IMR-90 (cell line): ENCODE data around the gene RETN. TPM values are rescaled to one million over a fixed set of nuclear protein-coding genes. Genes with fewer than 3 reads are reported as not detected.
A peak's percentile ranks its signal among the peaks of the same experiment; 100 is the strongest.

ENCODE experiments used
- ATAC-seq: fragments of 200-7000 bp; cut with Tn5 transposase; 2 replicates; pipeline ENCODE4 v1.9.1; 2020; ENCODE audit warnings: low read depth, mild to moderate bottlenecking, moderate library complexity
- BruUV-seq: library from RNA; stranded (reverse); fragments of 400-500 nt; replicated peaks from 2 replicates; lab custom pipeline; 2021; lab: Mats Ljungman, UMichigan
- CTCF ChIA-PET: fragments of 300-600 bp; formaldehyde crosslinking; extraction: SDS; loops from one replicate; lab custom pipeline; 2021; ENCODE audit warnings: antibody characterized with exemption; lab: Yijun Ruan, JAX
- POLR2A ChIA-PET: fragments of 300-600 bp; sonication (Branson Sonifier 250); formaldehyde crosslinking; loops from one replicate; lab custom pipeline; 2022; ENCODE audit warnings: antibody characterized with exemption; ENCODE audit not compliant: unreplicated experiment; lab: Charles Lee
- DNase-seq: peaks from one replicate; pipeline ENCODE4 v3.0.0; 2013
- H2AFZ ChIP-seq: replicated peaks from 2 replicates; pipeline ENCODE3; 2013; ENCODE audit warnings: low read length, mild to moderate bottlenecking; ENCODE audit not compliant: poor library complexity
- H2AK5ac ChIP-seq: 2 replicates; pipeline ENCODE4 v1.6.1; 2013; ENCODE audit warnings: low read depth, low read length, inconsistent platforms
- H2AK9ac ChIP-seq: replicated peaks from 2 replicates; pipeline ENCODE3; 2013; ENCODE audit warnings: mild to moderate bottlenecking, low read depth, low read length, moderate library complexity; ENCODE audit not compliant: poor library complexity
- H2BK120ac ChIP-seq: 2 replicates; pipeline ENCODE4 v1.6.1; 2013; ENCODE audit warnings: low read depth, low read length, inconsistent platforms
- H2BK15ac ChIP-seq: 3 replicates; pipeline ENCODE4 v1.6.1; 2013; ENCODE audit warnings: low read depth, low read length, inconsistent platforms
- H2BK20ac ChIP-seq: 2 replicates; pipeline ENCODE4 v1.6.1; 2013; ENCODE audit warnings: low read depth, mild to moderate bottlenecking, inconsistent platforms, low read length, moderate library complexity
- H2BK5ac ChIP-seq: 2 replicates; pipeline ENCODE4 v1.6.1; 2013; ENCODE audit warnings: mild to moderate bottlenecking, low read depth, low read length, inconsistent platforms; ENCODE audit not compliant: poor library complexity, severe bottlenecking
- H3K14ac ChIP-seq: replicated peaks from 2 replicates; pipeline ENCODE4 v1.6.1; 2013; ENCODE audit warnings: low read depth, low read length, inconsistent platforms
- H3K18ac ChIP-seq: 2 replicates; pipeline ENCODE4 v1.6.1; 2013; ENCODE audit warnings: low read depth, low read length, control low read depth
- H3K23ac ChIP-seq: 2 replicates; pipeline ENCODE4 v1.6.1; 2013; ENCODE audit warnings: low read depth, low read length, inconsistent platforms
- H3K27ac ChIP-seq: 2 replicates; pipeline ENCODE4 v1.5.1; 2013; ENCODE audit warnings: mild to moderate bottlenecking, control low read depth, low read length; ENCODE audit not compliant: insufficient read depth
- H3K27me3 ChIP-seq: 2 replicates; pipeline ENCODE4 v1.6.1; 2013; ENCODE audit warnings: low read length; ENCODE audit not compliant: control insufficient read depth, insufficient read depth
- H3K36me3 ChIP-seq: 2 replicates; pipeline ENCODE4 v1.6.1; 2013; ENCODE audit warnings: low read length, mixed read lengths; ENCODE audit not compliant: control insufficient read depth, insufficient read depth
- H3K4ac ChIP-seq: 2 replicates; pipeline ENCODE4 v1.6.1; 2013; ENCODE audit warnings: low read depth, low read length, inconsistent platforms
- H3K4me1 ChIP-seq: 2 replicates; pipeline ENCODE4 v1.6.1; 2013; ENCODE audit warnings: low read length, mixed read lengths; ENCODE audit not compliant: control insufficient read depth, insufficient read depth
- H3K4me2 ChIP-seq: 2 replicates; pipeline ENCODE4 v1.6.1; 2013; ENCODE audit warnings: low read depth, mild to moderate bottlenecking, control low read depth, low read length, moderate library complexity
- H3K4me3 ChIP-seq: 2 replicates; pipeline ENCODE4 v1.5.1; 2013; ENCODE audit warnings: low read depth, mild to moderate bottlenecking, control low read depth, low read length, moderate library complexity; ENCODE audit not compliant: insufficient read depth
- H3K56ac ChIP-seq: 2 replicates; pipeline ENCODE4 v1.6.1; 2013; ENCODE audit warnings: low read length, inconsistent platforms; ENCODE audit not compliant: insufficient read depth; ENCODE audit errors: extremely low read depth
- H3K79me1 ChIP-seq, 2 experiments: 2 replicates each; pipeline ENCODE4 v1.6.1; 2013; ENCODE audit warnings: low read length in 2 of 2, inconsistent platforms in 1 of 2, low read depth in 1 of 2
- H3K9ac ChIP-seq: 2 replicates; pipeline ENCODE4 v1.6.1; 2013; ENCODE audit warnings: low read depth, low read length, control low read depth
- H3K9me1 ChIP-seq: 2 replicates; pipeline ENCODE4 v1.6.1; 2013; ENCODE audit warnings: low read length, inconsistent platforms; ENCODE audit not compliant: insufficient read depth
- H3K9me3 ChIP-seq: 2 replicates; pipeline ENCODE4 v1.6.1; 2013; ENCODE audit warnings: low read length; ENCODE audit not compliant: control insufficient read depth, insufficient read depth
- H4K20me1 ChIP-seq: 2 replicates; pipeline ENCODE4 v1.6.1; 2013; ENCODE audit warnings: low read length, inconsistent platforms; ENCODE audit not compliant: insufficient read depth
- H4K5ac ChIP-seq: 2 replicates; pipeline ENCODE4 v1.6.1; 2013; ENCODE audit warnings: mild to moderate bottlenecking, low read depth, low read length, control low read depth
- H4K8ac ChIP-seq, 2 experiments: 2 replicates each; pipeline ENCODE4 v1.6.1; 2013; ENCODE audit warnings: low read depth in 2 of 2, low read length in 2 of 2, control low read depth in 1 of 2, inconsistent platforms in 1 of 2
- H4K91ac ChIP-seq: 2 replicates; pipeline ENCODE4 v1.6.1; 2013; ENCODE audit warnings: low read depth, low read length, inconsistent platforms; ENCODE audit not compliant: insufficient read depth
- CHD1 ChIP-seq: IDR thresholded peaks from 2 replicates; pipeline ENCODE4 v1.6.1; 2012; ENCODE audit warnings: low read depth, low read length, improper control_type of control experiment
- FOS ChIP-seq: fragments of 150-350 bp; IDR thresholded peaks from 2 replicates; pipeline ENCODE4 v1.6.1; 2016; ENCODE audit warnings: low read depth, low read length
- MAFK ChIP-seq: IDR thresholded peaks from 2 replicates; pipeline ENCODE4 v1.6.1; 2012; ENCODE audit warnings: low read depth, low read length, improper control_type of control experiment
- MAZ ChIP-seq: IDR thresholded peaks from 2 replicates; pipeline ENCODE4 v1.6.1; 2012; ENCODE audit warnings: low read depth, mild to moderate bottlenecking, low read length, improper control_type of control experiment, moderate library complexity, borderline replicate concordance
- MXI1 ChIP-seq: IDR thresholded peaks from 2 replicates; pipeline ENCODE4 v1.6.1; 2012; ENCODE audit warnings: low read depth, mild to moderate bottlenecking, low read length, moderate library complexity, borderline replicate concordance
- POLR2A ChIP-seq: IDR thresholded peaks from 2 replicates; pipeline ENCODE4 v1.6.1; 2012; ENCODE audit warnings: mild to moderate bottlenecking, low read depth, low read length
- RCOR1 ChIP-seq: IDR thresholded peaks from 2 replicates; pipeline ENCODE4 v1.6.1; 2012; ENCODE audit warnings: mild to moderate bottlenecking, low read length, improper control_type of control experiment; ENCODE audit not compliant: insufficient replicate concordance
- RFX5 ChIP-seq: IDR thresholded peaks from 2 replicates; pipeline ENCODE4 v1.8.0; 2012; ENCODE audit warnings: low read depth, mild to moderate bottlenecking, low read length, moderate library complexity
- SMC3 ChIP-seq: fragments of 150-350 bp; IDR thresholded peaks from 2 replicates; pipeline ENCODE4 v1.6.1; 2016; ENCODE audit warnings: low read depth, mild to moderate bottlenecking, antibody characterized with exemption, low read length, moderate library complexity
- WGBS, 2 experiments: methylation state at CpG; one replicate each; pipeline versions ENCODE4 v1.1.5 to v1.1.7; 2013; ENCODE audit warnings: missing lambda C conversion rate in 2 of 2; ENCODE audit not compliant: insufficient read length in 1 of 2; ENCODE audit errors: extremely low coverage in 2 of 2; 5-methylcytosine and 5-hydroxymethylcytosine counted together
- dilution Hi-C: fragments of 300-500 bp; cut with HindIII; formaldehyde crosslinking; loops from one replicate; pipeline ENCODE4 v1.14.3; 2018; ENCODE audit warnings: low sequenced_read_pairs; ENCODE audit not compliant: unreplicated experiment
- in situ Hi-C: fragments of 300-500 bp; cut with MboI; formaldehyde crosslinking; loops from 3 replicates; pipeline ENCODE4 v1.14.3; 2019; ENCODE audit warnings: low sequenced_read_pairs, inconsistent platforms, mixed read lengths
- intact Hi-C: fragments of 100-400 bp; cut with micrococcal nuclease; formaldehyde crosslinking; loops from 2 replicates; pipeline ENCODE4 v1.10.0; 2022
- polyA plus RNA-seq, 3 experiments: library from polyadenylated mRNA; depleted of rRNA; stranded (reverse); fragments of >200 nt; gene quantifications; 2 replicates each; pipeline ENCODE4 v1.2.3, GENCODE V29; 2012; ENCODE audit warnings: low replicate concordance in 1 of 3
- total RNA-seq: library from RNA; depleted of rRNA; stranded (reverse); fragments of >200 nt; gene quantifications from 2 replicates; pipeline ENCODE4 v1.2.3, GENCODE V29; 2012
- TF ChIP-seq, protein P1 (sequence below): fragments of 150-350 bp; IDR thresholded peaks from 2 replicates; pipeline ENCODE4 v1.6.1; 2016; ENCODE audit warnings: low read depth, mild to moderate bottlenecking, low read length, moderate library complexity, borderline replicate concordance
- TF ChIP-seq, protein P2 (sequence below): fragments of 150-350 bp; IDR thresholded peaks from 2 replicates; pipeline ENCODE4 v1.6.1; 2017; ENCODE audit warnings: mild to moderate bottlenecking, antibody characterized with exemption, low read length, low read depth

The RETN gene
- total and polyA plus RNA-seq, 2 of the 4 experiments (the other 2 are of a cell fraction) = not detected

DNA sequence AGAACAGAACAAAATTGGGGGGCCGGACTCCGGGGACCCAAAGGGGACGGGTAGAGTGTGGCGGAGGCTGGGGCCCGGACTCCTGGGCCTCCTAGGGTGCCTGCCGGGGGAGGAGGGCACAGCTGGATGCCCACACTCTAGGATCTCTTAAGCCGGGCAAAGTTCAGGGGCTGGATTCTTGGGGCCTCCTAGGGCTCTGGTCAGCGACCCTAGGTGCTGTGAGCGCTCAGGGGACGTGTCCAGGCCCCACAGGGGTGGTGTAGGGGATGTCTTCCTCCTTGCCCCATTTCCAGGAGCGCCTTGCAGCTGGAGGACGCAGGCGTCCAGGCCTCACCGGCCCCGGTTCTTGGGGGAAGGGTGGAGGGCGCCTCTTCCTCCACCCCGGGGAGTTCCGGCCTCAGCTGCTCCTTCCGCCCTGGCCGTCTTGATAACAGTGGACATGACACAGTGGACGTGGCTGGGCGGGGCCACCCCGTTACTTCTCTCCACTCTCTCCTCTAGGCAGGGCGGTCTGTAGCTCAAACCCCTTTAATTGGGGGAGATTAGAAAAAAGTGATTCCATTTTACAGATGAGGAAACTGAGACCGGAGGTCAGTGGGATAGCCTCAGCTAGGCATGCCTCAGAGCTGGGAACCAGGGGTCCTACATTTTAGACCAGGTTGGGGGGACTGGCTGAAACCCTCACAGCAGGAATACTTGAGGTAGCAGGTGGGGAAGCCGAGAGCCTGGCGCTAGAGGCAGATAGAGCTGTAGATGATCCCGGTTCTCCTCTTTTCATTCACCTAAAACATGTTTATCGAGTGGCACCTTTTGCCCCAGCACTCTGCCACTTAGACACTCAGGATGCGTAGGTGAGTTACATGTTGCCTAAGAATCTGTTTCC is 31.2 kb upstream of the RETN start:
- Histone ChIP-seq H3K9me3 (no peaks in the 10 kb centered on the region), H4K5ac (peak overlapping the region; percentile 36; the same call in 1 of the 2 replicates), H3K4me1 (no peaks in the 10 kb centered on the region), H3K23ac (no peak overlapping the region), H3K36me3 (no peaks in the 10 kb centered on the region; the same call in 1 of the 2 replicates), H2AK9ac (peak overlapping the region; percentile 81), H3K9me1 (peaks cover 12% of the 10 kb centered on the region), H2AFZ (peak overlapping the region; percentile 71), H4K8ac (peak overlapping the region; percentile 50 to 62; a peak in 3 of 4 replicates), H3K14ac (no peak overlapping the region), H3K27me3 (peaks cover 14% of the 10 kb centered on the region; the same call in 1 of the 2 replicates), H3K4me2 (peak overlapping the region; percentile 26; the same call in 1 of the 2 replicates), H3K4me3 (peak overlapping the region; percentile 46), H3K4ac (no peak overlapping the region), H2AK5ac (no peak overlapping the region), H2BK5ac (no peak overlapping the region), H2BK20ac (no peak overlapping the region), H3K18ac (no peak overlapping the region), H3K27ac (no peak overlapping the region; the same call in 1 of the 2 replicates), H4K20me1 (peaks cover 5% of the 10 kb centered on the region; the same call in 1 of the 2 replicates), H3K56ac (no peak overlapping the region), H2BK120ac (no peak overlapping the region), H3K79me1 (no peaks in the 10 kb centered on the region), H4K91ac (no peak overlapping the region), H2BK15ac (no peak overlapping the region), H3K9ac (no peak overlapping the region)
- no CpG with 5 or more reads among the region's 30 CpGs for WGBS, 2 experiments
- ATAC-seq (0 out of 2 replicates have a peak, but pooled peaks have one; percentile 13), DNase-seq (no peak)
- in situ Hi-C loops = no loop called here
- dilution Hi-C loops = no loop called here
- no peak for TF ChIP-seq POLR2A
- no peak for TF ChIP-seq MAZ
- TF ChIP-seq FOS = no peak
- TF ChIP-seq, protein P1, sequence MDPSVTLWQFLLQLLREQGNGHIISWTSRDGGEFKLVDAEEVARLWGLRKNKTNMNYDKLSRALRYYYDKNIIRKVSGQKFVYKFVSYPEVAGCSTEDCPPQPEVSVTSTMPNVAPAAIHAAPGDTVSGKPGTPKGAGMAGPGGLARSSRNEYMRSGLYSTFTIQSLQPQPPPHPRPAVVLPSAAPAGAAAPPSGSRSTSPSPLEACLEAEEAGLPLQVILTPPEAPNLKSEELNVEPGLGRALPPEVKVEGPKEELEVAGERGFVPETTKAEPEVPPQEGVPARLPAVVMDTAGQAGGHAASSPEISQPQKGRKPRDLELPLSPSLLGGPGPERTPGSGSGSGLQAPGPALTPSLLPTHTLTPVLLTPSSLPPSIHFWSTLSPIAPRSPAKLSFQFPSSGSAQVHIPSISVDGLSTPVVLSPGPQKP = no peak
- TF ChIP-seq, protein P2, sequence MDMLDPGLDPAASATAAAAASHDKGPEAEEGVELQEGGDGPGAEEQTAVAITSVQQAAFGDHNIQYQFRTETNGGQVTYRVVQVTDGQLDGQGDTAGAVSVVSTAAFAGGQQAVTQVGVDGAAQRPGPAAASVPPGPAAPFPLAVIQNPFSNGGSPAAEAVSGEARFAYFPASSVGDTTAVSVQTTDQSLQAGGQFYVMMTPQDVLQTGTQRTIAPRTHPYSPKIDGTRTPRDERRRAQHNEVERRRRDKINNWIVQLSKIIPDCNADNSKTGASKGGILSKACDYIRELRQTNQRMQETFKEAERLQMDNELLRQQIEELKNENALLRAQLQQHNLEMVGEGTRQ = no peak
- TF ChIP-seq RFX5 = no peak
- TF ChIP-seq SMC3 = no peak
- no peak for TF ChIP-seq CHD1
- no peak for TF ChIP-seq MXI1
- no peak for TF ChIP-seq MAFK
- TF ChIP-seq RCOR1 = no peak
- ChIA-PET POLR2A (no interaction called here), CTCF (interaction anchor here (1.2 kb wide), 2 partner anchors 15 to 163 kb away, joined by 3 read pairs; no protein-coding TSS in a partner anchor)
- intact Hi-C loops = no loop called here
- BruUV-seq = no TSS peak
